ENCODE results near the gene FMR1.

- TF ChIP-seq CTCF (IDR thresholded peaks at IDR 0.05; ENCODE audit: insufficient read depth, low read depth, low read length): no peak
- TF ChIP-seq EZH2 (IDR thresholded peaks at IDR 0.05; ENCODE audit: insufficient read depth, low read length): no peak
These were observed 6.3 kb downstream of the FMR1 start for GRCh38 chrX:147917700-147918695.
